ENCODE data around the gene TRAPPC6A. TPM values are rescaled to one million over a fixed set of nuclear protein-coding genes. Genes with fewer than 3 reads are reported as not detected.

TRAPPC6A gene
- total and polyA plus RNA-seq, 9 of the 15 experiments (the other 6 are each of a cell fraction or from before 2014, with no cell fraction given) = 0.82 to 23.6 (median 11.6) TPM

DNA sequence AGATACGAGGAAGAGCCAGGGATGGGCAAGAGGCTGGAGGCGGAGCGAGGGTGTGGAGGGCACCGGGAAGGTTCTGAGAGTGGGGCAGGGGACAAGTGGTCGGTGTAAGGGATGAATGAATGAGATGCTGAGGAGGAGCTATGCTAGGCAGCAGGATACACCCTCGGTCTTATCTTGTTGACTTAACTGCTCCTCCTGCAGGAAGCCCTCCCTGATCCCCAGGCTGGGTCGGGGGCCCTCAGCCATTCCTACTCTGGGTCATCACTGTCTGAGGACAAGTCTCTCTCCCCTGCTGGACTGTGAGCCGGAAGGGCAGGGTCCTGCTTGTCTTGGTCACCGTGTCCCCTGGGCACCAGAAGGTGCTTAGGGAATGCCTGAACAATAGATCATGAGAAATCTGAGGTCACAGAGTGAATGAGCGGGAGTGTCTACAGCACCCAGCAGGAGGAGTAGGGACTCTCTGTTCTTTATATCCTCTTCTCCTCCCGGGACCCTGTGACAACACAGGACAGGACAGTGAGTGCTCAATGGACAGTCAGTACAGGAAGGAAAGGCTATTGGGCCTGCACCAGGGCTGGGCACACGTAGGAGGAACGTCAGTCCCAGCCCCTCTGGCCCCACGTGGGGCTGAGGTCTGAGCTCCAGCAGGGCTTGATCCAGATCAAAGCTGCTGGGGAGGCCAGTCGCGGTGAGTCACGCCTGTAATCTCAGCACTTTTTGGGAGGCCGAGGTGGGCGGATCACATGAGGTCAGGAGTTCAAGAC, 23.8 kb downstream of the TRAPPC6A start:
- DNase-seq (ENCODE audit: extremely low read depth in 1 of 4, low spot score in 3 of 4) (peak; percentile 82 to 87 (median 86)), ATAC-seq (peak; percentile 87), FAIRE-seq (peak; percentile 97)
- Histone ChIP-seq H3K9me3 (replicated peaks; ENCODE audit: control insufficient read depth, insufficient read depth, low read depth, low read length) (no peaks in the 10 kb centered on the region), H2AFZ (ENCODE audit: low read depth, low read length) (peak overlapping the region; percentile 79), H3K27me3 (ENCODE audit: control insufficient read depth in 2 of 2, insufficient read depth in 2 of 2, low read length in 2 of 2) (peaks cover 4 to 9% of the 10 kb centered on the region in 2 experiments; a peak in 1 of 5 replicates), H4K20me1 (replicated peaks; ENCODE audit: control insufficient read depth, insufficient read depth, low read length) (peaks cover 8% of the 10 kb centered on the region), H3K27ac (ENCODE audit: extremely low read depth, low read depth, low read length) (peak overlapping the region; percentile 46; the same call in 1 of the 3 replicates), H3K4me1 (replicated peaks in 1 of 2; ENCODE audit: control insufficient read depth in 2 of 2, insufficient read depth in 2 of 2, low read length in 2 of 2) (peaks cover 15 to 67% of the 10 kb centered on the region in 2 experiments), H3K4me2 (ENCODE audit: insufficient read depth, low read length) (peak overlapping the region; percentile 66), H3K4me3 (peak overlapping the region; percentile 18; the same call in 1 of the 2 replicates), H3K36me3 (ENCODE audit: control insufficient read depth, insufficient read depth, low read length) (no peaks in the 10 kb centered on the region), H3K9me1 (ENCODE audit: control insufficient read depth, insufficient read depth, low read length) (peaks cover 5% of the 10 kb centered on the region), H3K9ac (ENCODE audit: insufficient read depth in 1 of 2, low read depth in 2 of 2, low read length in 2 of 2) (peak overlapping the region; percentile 2 to 88; a peak in 2 of 4 replicates), H3K79me2 (ENCODE audit: control insufficient read depth, insufficient read depth, low read length) (no peaks in the 10 kb centered on the region)
- POLR2A ChIA-PET = interaction anchor here (0.5 to 1.4 kb wide), 6 partner anchors 9 to 100 kb away, joined by 3 read pairs; partner anchors contain the start of gene PPP1R37
- BruUV-seq (replicated peaks) = no TSS peak
- WGBS (ENCODE audit: insufficient coverage, low coverage, missing lambda C conversion rate) = 3% methylated on average over 17 of the region's 19 CpGs
- intact Hi-C loops (cut with micrococcal nuclease) (no loop called here), in situ Hi-C loops (cut with MboI) (no loop called here)
- CTCF ChIA-PET (ENCODE audit: low intra/inter-chr PET ratio) = no interaction called here
- TF ChIP-seq NR2C2 (CRISPR knock-in tag; IDR thresholded peaks at IDR 0.05) (0 out of 2 replicates have a peak, but pooled peaks have one; percentile 47), NR2C2 (tag; IDR thresholded peaks at IDR 0.05) (peak; percentile 82), L3MBTL2 (IDR thresholded peaks at IDR 0.05) (peak; percentile 41; the same call in 1 of the 2 replicates), SMAD3 (CRISPR knock-in tag; conservative IDR thresholded peaks at IDR 0.05) (no peak), LCOR (CRISPR knock-in tag; IDR thresholded peaks at IDR 0.05) (peak; percentile 99), ZNF354B (CRISPR knock-in tag; IDR thresholded peaks at IDR 0.05) (no peak), ZNF436 (CRISPR knock-in tag; IDR thresholded peaks at IDR 0.05) (peak; percentile 46; the same call in 1 of the 2 replicates), ZNF561 (CRISPR knock-in tag; conservative IDR thresholded peaks at IDR 0.05) (no peak), NRF1 (conservative IDR thresholded peaks at IDR 0.05 in 1 of 2, IDR thresholded peaks at IDR 0.05 in 1 of 2) (peak; percentile 17 to 33; a peak in 2 of 4 replicates), TEAD1 (CRISPR knock-in tag; IDR thresholded peaks at IDR 0.05) (peak in 1 of 2 experiments; percentile 76; a peak in 2 of 4 replicates), ZNF592 (IDR thresholded peaks at IDR 0.05) (no peak), PTBP1 (IDR thresholded peaks at IDR 0.05; ENCODE audit: low read depth, low read length) (no peak), TGIF2 (CRISPR knock-in tag; IDR thresholded peaks at IDR 0.05) (no peak), PHF8 (IDR thresholded peaks at IDR 0.05; ENCODE audit: borderline replicate concordance, low read length) (no peak)
- TF ChIP-seq, protein P1, sequence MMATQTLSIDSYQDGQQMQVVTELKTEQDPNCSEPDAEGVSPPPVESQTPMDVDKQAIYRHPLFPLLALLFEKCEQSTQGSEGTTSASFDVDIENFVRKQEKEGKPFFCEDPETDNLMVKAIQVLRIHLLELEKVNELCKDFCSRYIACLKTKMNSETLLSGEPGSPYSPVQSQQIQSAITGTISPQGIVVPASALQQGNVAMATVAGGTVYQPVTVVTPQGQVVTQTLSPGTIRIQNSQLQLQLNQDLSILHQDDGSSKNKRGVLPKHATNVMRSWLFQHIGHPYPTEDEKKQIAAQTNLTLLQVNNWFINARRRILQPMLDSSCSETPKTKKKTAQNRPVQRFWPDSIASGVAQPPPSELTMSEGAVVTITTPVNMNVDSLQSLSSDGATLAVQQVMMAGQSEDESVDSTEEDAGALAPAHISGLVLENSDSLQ (IDR thresholded peaks at IDR 0.05) = peak; percentile 37; the same call in 1 of the 2 replicates
- TF ChIP-seq, protein P2, sequence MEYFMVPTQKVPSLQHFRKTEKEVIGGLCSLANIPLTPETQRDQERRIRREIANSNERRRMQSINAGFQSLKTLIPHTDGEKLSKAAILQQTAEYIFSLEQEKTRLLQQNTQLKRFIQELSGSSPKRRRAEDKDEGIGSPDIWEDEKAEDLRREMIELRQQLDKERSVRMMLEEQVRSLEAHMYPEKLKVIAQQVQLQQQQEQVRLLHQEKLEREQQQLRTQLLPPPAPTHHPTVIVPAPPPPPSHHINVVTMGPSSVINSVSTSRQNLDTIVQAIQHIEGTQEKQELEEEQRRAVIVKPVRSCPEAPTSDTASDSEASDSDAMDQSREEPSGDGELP (CRISPR knock-in tag; IDR thresholded peaks at IDR 0.05; ENCODE audit: borderline replicate concordance) = peak; percentile 84

Data from K562 (cell line).